SK-N-MC (cell line): ENCODE measurements around the gene CC2D2B.

Experiments used
- EZH2 ChIP-seq: fragments of 200-600 bp; sonication (generic); IDR thresholded peaks from one replicate; pipeline ENCODE4 v1.6.1; 2017; ENCODE audit warnings: antibody characterized with exemption
- POLR2AphosphoS5 ChIP-seq: IDR thresholded peaks from 2 replicates; pipeline ENCODE4 v1.6.1; 2012; ENCODE audit warnings: mild to moderate bottlenecking, low read depth, low read length, borderline replicate concordance

DNA sequence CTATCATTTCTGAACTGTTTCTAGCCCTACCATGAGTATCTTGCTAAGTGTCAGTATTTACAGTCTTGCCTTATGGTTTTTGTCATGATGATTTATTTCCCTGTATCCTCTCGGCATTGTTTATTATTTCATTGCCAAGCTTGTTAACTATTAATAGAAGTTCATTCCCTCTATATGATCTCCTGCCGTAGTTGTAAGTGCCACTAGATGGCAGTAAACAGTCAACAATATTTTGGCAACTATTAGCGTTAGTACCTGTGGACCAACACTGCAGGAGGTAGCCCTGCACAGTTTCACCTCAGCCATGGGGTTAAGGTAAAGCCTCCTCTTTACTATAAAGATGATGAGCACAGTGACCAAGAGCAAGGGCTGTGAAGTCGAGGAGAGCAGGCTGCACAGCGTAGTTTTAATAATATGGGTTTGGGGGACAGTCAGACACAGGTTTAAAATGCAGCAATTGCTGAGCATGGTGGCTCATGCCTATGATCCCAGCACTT, 109.5 kb downstream of the CC2D2B start:
- TF ChIP-seq EZH2: no peak
- no peak for TF ChIP-seq POLR2AphosphoS5
